ENCODE data around the gene FGF22. TPM values are rescaled to one million over a fixed set of nuclear protein-coding genes. Genes with fewer than 3 reads are reported as not detected.

FGF22 gene
- total RNA-seq, 1 experiment from 2014 or later: 1.3 TPM

DNA sequence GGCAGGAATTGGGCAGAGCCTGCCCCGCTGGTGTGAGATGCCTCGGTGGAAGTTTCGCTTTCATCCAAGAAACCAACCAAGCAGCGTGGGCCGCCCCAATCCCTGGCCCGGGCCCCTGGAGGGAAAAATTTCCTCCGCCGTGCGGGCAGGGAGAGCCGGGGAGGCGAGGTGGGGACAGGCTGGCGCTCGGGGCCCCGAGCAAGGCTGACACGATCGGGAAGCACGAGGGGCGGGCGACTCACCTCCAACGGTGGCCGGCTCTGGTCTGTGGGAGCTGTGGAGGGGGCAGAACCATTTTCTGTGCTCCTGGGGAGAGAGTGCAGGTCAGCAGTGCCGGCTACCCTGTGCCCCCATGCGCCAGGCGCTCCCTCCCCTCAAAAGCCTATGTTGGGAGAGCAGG lies 12.3 kb downstream of the FGF22 start:
- Histone ChIP-seq H3F3A (ENCODE audit: low read length, unreplicated experiment) (no peaks in the 10 kb centered on the region), H3K4me3 (ENCODE audit: low read length) (no peak overlapping the region), H3K9ac (ENCODE audit: low read length) (no peak overlapping the region), H3K4me1 (ENCODE audit: insufficient read depth, low read length) (no peaks in the 10 kb centered on the region), H3K36me3 (ENCODE audit: low read depth, low read length) (no peaks in the 10 kb centered on the region), H3K27ac (ENCODE audit: low read length) (no peak overlapping the region), H3K79me2 (ENCODE audit: low read length) (peaks cover 44% of the 10 kb centered on the region), H2AFZ (ENCODE audit: low read length) (no peak overlapping the region), H3K9me2 (replicated peaks; ENCODE audit: low read length) (no peaks in the 10 kb centered on the region), H4K20me1 (ENCODE audit: low read length) (peaks cover 10% of the 10 kb centered on the region; the same call in 1 of the 2 replicates), H3K4me2 (ENCODE audit: low read length) (no peak overlapping the region), H3K9me3 (ENCODE audit: low read length) (no peaks in the 10 kb centered on the region), H3K27me3 (ENCODE audit: low read length) (no peaks in the 10 kb centered on the region)
- no TSS peak for BruUV-seq (replicated peaks)
- ChIA-PET POLR2A (ENCODE audit: unreplicated experiment) (no interaction called here), CTCF (no interaction called here)
- DNase-seq (no peak), ATAC-seq (no peak)
- intact Hi-C loops (cut with micrococcal nuclease): no loop called here
- TF ChIP-seq EZH2 (IDR thresholded peaks at IDR 0.05; ENCODE audit: low read length, unreplicated experiment) (no peak), CTCF (conservative IDR thresholded peaks at IDR 0.05; ENCODE audit: low read depth, low read length) (no peak), EZH2phosphoT487 (IDR thresholded peaks at IDR 0.05; ENCODE audit: borderline replicate concordance, low read length) (no peak)

- Histone ChIP-seq H3K9me3 (ENCODE audit: low read length) (no peaks in the 10 kb centered on the region), H3K4me2 (ENCODE audit: low read length) (no peak overlapping the region), H3K27ac (ENCODE audit: low read length) (no peak overlapping the region), H2AFZ (ENCODE audit: low read length) (no peak overlapping the region), H3K9me2 (replicated peaks; ENCODE audit: low read length) (no peaks in the 10 kb centered on the region), H3K4me3 (ENCODE audit: low read length) (no peak overlapping the region), H3K27me3 (ENCODE audit: low read length) (no peaks in the 10 kb centered on the region), H3K4me1 (ENCODE audit: insufficient read depth, low read length) (no peaks in the 10 kb centered on the region), H3F3A (ENCODE audit: low read length, unreplicated experiment) (no peaks in the 10 kb centered on the region), H4K20me1 (ENCODE audit: low read length) (peaks cover 17% of the 10 kb centered on the region; the same call in 1 of the 2 replicates), H3K79me2 (ENCODE audit: low read length) (peaks cover 52% of the 10 kb centered on the region), H3K36me3 (ENCODE audit: low read depth, low read length) (no peaks in the 10 kb centered on the region), H3K9ac (ENCODE audit: low read length) (no peak overlapping the region)
- ATAC-seq: no peak
- ChIA-PET POLR2A (ENCODE audit: unreplicated experiment) (no interaction called here), CTCF (no interaction called here)
- TF ChIP-seq EZH2phosphoT487 (IDR thresholded peaks at IDR 0.05; ENCODE audit: borderline replicate concordance, low read length): no peak
- TF ChIP-seq CTCF (conservative IDR thresholded peaks at IDR 0.05; ENCODE audit: low read depth, low read length): no peak
- TF ChIP-seq EZH2 (IDR thresholded peaks at IDR 0.05; ENCODE audit: low read length, unreplicated experiment): no peak
- no TSS peak for BruUV-seq (replicated peaks)
- no peak for DNase-seq
- intact Hi-C loops (cut with micrococcal nuclease): no loop called here
Measured at GRCh38 chr19:652467-653389, 13.0 kb downstream of the FGF22 start.

DNA sequence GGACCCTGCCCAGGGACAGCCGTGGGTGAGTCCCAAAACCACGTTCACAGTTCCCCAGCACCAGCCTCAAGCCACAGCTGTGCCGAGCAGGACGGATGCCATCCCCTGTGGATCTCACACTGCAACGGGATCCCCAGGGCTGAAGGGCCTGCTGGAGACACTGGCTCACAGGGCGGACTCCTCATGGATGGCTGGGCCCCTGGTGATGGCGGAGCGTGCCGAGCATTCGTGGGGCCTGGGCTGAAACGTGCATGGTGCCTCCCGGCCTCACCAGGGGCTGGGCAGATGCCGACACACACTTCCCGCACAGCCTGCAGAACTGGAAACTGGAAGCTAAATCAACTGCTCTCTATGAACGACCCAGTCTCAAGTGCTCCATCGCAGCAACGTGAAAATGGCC lies 13.7 kb downstream of the FGF22 start:
- ChIA-PET POLR2A (ENCODE audit: unreplicated experiment) (no interaction called here), CTCF (no interaction called here)
- Histone ChIP-seq H3K27ac (ENCODE audit: low read length) (no peak overlapping the region), H3K9me3 (ENCODE audit: low read length) (no peaks in the 10 kb centered on the region), H3K4me3 (ENCODE audit: low read length) (no peak overlapping the region), H3K36me3 (ENCODE audit: low read depth, low read length) (no peaks in the 10 kb centered on the region), H3K9ac (ENCODE audit: low read length) (no peak overlapping the region), H3K27me3 (ENCODE audit: low read length) (no peaks in the 10 kb centered on the region), H3K4me2 (ENCODE audit: low read length) (no peak overlapping the region), H4K20me1 (ENCODE audit: low read length) (peaks cover 23% of the 10 kb centered on the region; the same call in 1 of the 2 replicates), H3F3A (ENCODE audit: low read length, unreplicated experiment) (no peaks in the 10 kb centered on the region), H3K9me2 (replicated peaks; ENCODE audit: low read length) (no peaks in the 10 kb centered on the region), H2AFZ (ENCODE audit: low read length) (no peak overlapping the region), H3K4me1 (ENCODE audit: insufficient read depth, low read length) (no peaks in the 10 kb centered on the region), H3K79me2 (ENCODE audit: low read length) (peaks cover 59% of the 10 kb centered on the region)
- DNase-seq (no peak), ATAC-seq (no peak)
- no TSS peak for BruUV-seq (replicated peaks)
- intact Hi-C loops (cut with micrococcal nuclease): no loop called here
- TF ChIP-seq EZH2phosphoT487 (IDR thresholded peaks at IDR 0.05; ENCODE audit: borderline replicate concordance, low read length) (no peak), EZH2 (IDR thresholded peaks at IDR 0.05; ENCODE audit: low read length, unreplicated experiment) (no peak), CTCF (conservative IDR thresholded peaks at IDR 0.05; ENCODE audit: low read depth, low read length) (no peak)
